HG02588 (cell line): ENCODE measurements around the gene NOM1.
"Not testable (repeated sequence)": the region's sequence is repeated elsewhere in the genome, so short reads cannot be mapped to it uniquely, and the experiment has no call there.

Source experiments
- ATAC-seq: cut with Tn5 transposase; IDR thresholded peaks from one replicate; pipeline ENCODE4 v1.9.1; 2021; ENCODE audit warnings: mild to moderate bottlenecking, moderate library complexity; ENCODE audit not compliant: unreplicated experiment

The NOM1 gene

GRCh38 chr7:156949541-156950380 lies at the start of gene NOM1:
NOM1 (plus strand) TSS chr7:156949712; CDS start chr7:156949738, 26 bp downstream.
- ATAC-seq: peak; percentile 91

GRCh38 chr7:156900093-156900492 lies 49.4 kb upstream of the NOM1 start:
- ATAC-seq: not testable (repeated sequence)

GRCh38 chr7:156903232-156903909 lies 46.1 kb upstream of the NOM1 start:
- no peak for ATAC-seq

GRCh38 chr7:156906200-156906649 lies 43.3 kb upstream of the NOM1 start:
- no peak for ATAC-seq

- no peak for ATAC-seq
Observed at GRCh38 chr7:156907656-156908055, 41.9 kb upstream of the NOM1 start.

- ATAC-seq: not testable (repeated sequence)
Observed at GRCh38 chr7:156909574-156910252, 39.8 kb upstream of the NOM1 start.

GRCh38 chr7:156918635-156919034 lies 30.9 kb upstream of the NOM1 start:
- peak; percentile 50 for ATAC-seq

GRCh38 chr7:156919132-156919713 lies 30.3 kb upstream of the NOM1 start:
- peak; percentile 33 for ATAC-seq

GRCh38 chr7:156920076-156920475 lies 29.4 kb upstream of the NOM1 start:
- ATAC-seq: no peak

GRCh38 chr7:156920487-156921373 lies 28.8 kb upstream of the NOM1 start:
- not testable (repeated sequence) for ATAC-seq

- not testable (repeated sequence) for ATAC-seq
Observed at GRCh38 chr7:156922304-156922703, 27.2 kb upstream of the NOM1 start.

- ATAC-seq: not testable (repeated sequence)
Observed at GRCh38 chr7:156925821-156926220, 23.7 kb upstream of the NOM1 start.

- no peak for ATAC-seq
Observed at GRCh38 chr7:156927571-156928405, 21.7 kb upstream of the NOM1 start.

GRCh38 chr7:156928406-156928747 lies 21.1 kb upstream of the NOM1 start:
- no peak for ATAC-seq

- no peak for ATAC-seq
Observed at GRCh38 chr7:156929789-156930539, 19.5 kb upstream of the NOM1 start.

- no peak for ATAC-seq
Observed at GRCh38 chr7:156932006-156932405, 17.5 kb upstream of the NOM1 start.

- ATAC-seq: no peak
Observed at GRCh38 chr7:156935250-156935649, 14.3 kb upstream of the NOM1 start.

- ATAC-seq: not testable (repeated sequence)
Observed at GRCh38 chr7:156936766-156937165, 12.7 kb upstream of the NOM1 start.
